ENCODE data around the gene BRSK2. TPM values are rescaled to one million over a fixed set of nuclear protein-coding genes. Genes with fewer than 3 reads are reported as not detected.

The BRSK2 gene
- total and polyA plus RNA-seq, 9 of the 15 experiments (the other 6 are each of a cell fraction or from before 2014, with no cell fraction given), result 0.06 to 0.52 (median 0.18) TPM; not detected in 5

DNA sequence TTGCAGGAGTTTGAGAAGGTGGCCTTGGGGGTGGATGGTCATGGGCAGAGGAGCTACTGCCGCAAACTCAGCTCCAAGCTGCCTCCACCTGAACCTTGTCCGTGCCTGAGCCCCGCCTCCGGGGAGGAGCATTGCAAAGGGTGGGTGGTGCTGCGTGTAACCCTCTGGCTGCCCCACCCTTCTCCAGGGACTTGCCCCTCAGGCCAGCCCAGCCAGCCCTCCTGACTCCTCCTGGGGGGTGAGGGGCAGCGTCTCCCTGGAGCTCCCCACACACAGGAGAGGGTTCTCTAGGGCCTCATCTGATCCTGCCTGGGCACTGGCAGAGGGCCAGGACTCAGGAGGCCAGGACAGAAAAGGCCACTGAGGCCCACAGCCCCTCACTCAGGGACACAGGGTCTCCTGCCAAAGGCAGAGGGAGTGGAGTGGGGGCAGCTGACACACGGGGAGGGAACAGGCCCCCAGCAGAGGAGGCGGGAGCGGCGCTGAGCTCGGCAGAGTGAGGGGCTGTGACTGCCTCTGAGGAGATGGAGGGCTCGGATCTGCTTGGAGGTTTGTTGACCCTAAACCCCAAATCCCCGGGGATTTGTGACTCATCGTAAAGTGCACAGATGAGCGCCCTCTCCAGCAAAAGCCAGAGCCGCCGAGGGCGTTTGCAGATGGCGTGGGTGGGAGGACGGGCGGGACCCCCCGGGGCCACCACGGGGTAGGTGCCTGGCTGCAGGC is 12.8 kb downstream of the BRSK2 start:
- ChIA-PET POLR2A (interaction anchor here (0.9 to 1.0 kb wide), 2 partner anchors 10 to 94 kb away, joined by 3 read pairs; no protein-coding TSS in a partner anchor), CTCF (ENCODE audit: low intra/inter-chr PET ratio) (interaction anchor here (0.6 kb wide), 1 partner anchor 38 kb away, joined by 4 read pairs; no protein-coding TSS in a partner anchor)
- H3K36me3 ChIP-seq (ENCODE audit: control insufficient read depth, insufficient read depth, low read length), result no peaks in the 10 kb centered on the region
- no peak overlapping the region for H3K27ac ChIP-seq (ENCODE audit: extremely low read depth, low read depth, low read length)
- FAIRE-seq, result no peak
- no peaks in the 10 kb centered on the region for H3K9me3 ChIP-seq (replicated peaks; ENCODE audit: control insufficient read depth, insufficient read depth, low read depth, low read length)
- peak; percentile 41; the same call in 2 of the 3 replicates for ATAC-seq
- H3K4me2 ChIP-seq (ENCODE audit: insufficient read depth, low read length), result no peak overlapping the region
- DNase-seq (ENCODE audit: extremely low read depth in 1 of 4, low spot score in 3 of 4), result peak in 3 of 4 experiments; percentile 10 to 27 (median 21)
- no peaks in the 10 kb centered on the region for H3K79me2 ChIP-seq (ENCODE audit: control insufficient read depth, insufficient read depth, low read length)
- H4K20me1 ChIP-seq (replicated peaks; ENCODE audit: control insufficient read depth, insufficient read depth, low read length), result peaks cover 17% of the 10 kb centered on the region
- peaks cover 0 to 24% of the 10 kb centered on the region in 2 experiments; a peak in 2 of 5 replicates for H3K4me1 ChIP-seq (replicated peaks in 1 of 2; ENCODE audit: control insufficient read depth in 2 of 2, insufficient read depth in 2 of 2, low read length in 2 of 2)
- H3K9ac ChIP-seq (ENCODE audit: insufficient read depth in 1 of 2, low read depth in 2 of 2, low read length in 2 of 2), result no peak overlapping the region
- intact Hi-C loops (cut with micrococcal nuclease), result no loop called here
- BruUV-seq (replicated peaks), result no TSS peak
- 3% methylated on average over 15 of the region's 23 CpGs for WGBS (ENCODE audit: insufficient coverage, low coverage, missing lambda C conversion rate)
- in situ Hi-C loops (cut with MboI), result no loop called here
- H2AFZ ChIP-seq (ENCODE audit: low read depth, low read length), result no peak overlapping the region
- peaks cover 0 to 59% of the 10 kb centered on the region in 2 experiments; a peak in 2 of 5 replicates for H3K27me3 ChIP-seq (ENCODE audit: control insufficient read depth in 2 of 2, insufficient read depth in 2 of 2, low read length in 2 of 2)
- no peak overlapping the region for H3K4me3 ChIP-seq
- H3K9me1 ChIP-seq (ENCODE audit: control insufficient read depth, insufficient read depth, low read length), result no peaks in the 10 kb centered on the region
- TF ChIP-seq C11orf30 (IDR thresholded peaks at IDR 0.05; ENCODE audit: low read depth), result no peak
- TF ChIP-seq ELK3 (CRISPR knock-in tag; IDR thresholded peaks at IDR 0.05), result no peak
- no peak for TF ChIP-seq DACH1 (IDR thresholded peaks at IDR 0.05; ENCODE audit: partially characterized antibody)
- TF ChIP-seq MGA (IDR thresholded peaks at IDR 0.05), result no peak
- TF ChIP-seq GTF2F1 (IDR thresholded peaks at IDR 0.05; ENCODE audit: low read depth, low read length), result no peak
- peak; percentile 48 for TF ChIP-seq NFIC (IDR thresholded peaks at IDR 0.05)
- TF ChIP-seq TCF7L2 (IDR thresholded peaks at IDR 0.05; ENCODE audit: low read depth, low read length), result no peak
- 0 out of 2 replicates have a peak, but pooled peaks have one; percentile 14 for TF ChIP-seq EGR1 (conservative IDR thresholded peaks at IDR 0.05)

Data from K562 (cell line).